Ovary (tissue), 9 donors: ENCODE results near the gene FOXM1. TPM values are rescaled to one million over a fixed set of nuclear protein-coding genes. Genes with fewer than 3 reads are reported as not detected.

Experiments
- DNase-seq, 5 donors: peaks; one replicate each; pipeline ENCODE4 v3.0.0-alpha.2; 2019 to 2020
- H3K27ac ChIP-seq, 2 donors: fragments of 200-600 bp; one replicate each; pipeline versions ENCODE4 v1.5.1 to v1.8.0; 2019 to 2022
- H3K27me3 ChIP-seq: fragments of 200-600 bp; one replicate; pipeline ENCODE4 v1.8.0; 2022
- H3K36me3 ChIP-seq: fragments of 200-600 bp; sonication (generic); one replicate; pipeline ENCODE4 v1.5.1; 2019
- H3K4me1 ChIP-seq: one replicate; pipeline ENCODE4 v1.8.1; 2013; ENCODE audit warnings: mild to moderate bottlenecking, moderate library complexity; ENCODE audit not compliant: insufficient read depth
- H3K4me3 ChIP-seq: fragments of 200-600 bp; sonication (generic); one replicate; pipeline ENCODE4 v1.5.1; 2017
- H3K9me3 ChIP-seq, 2 donors: fragments of 200-600 bp in 1 of 2; sonication (generic) in 1 of 2; one replicate each; pipeline versions ENCODE4 v1.5.1 to v1.8.1; 2013 to 2019; ENCODE audit warnings: mild to moderate bottlenecking in 1 of 2, moderate library complexity in 1 of 2
- EP300 ChIP-seq: sonication (generic); formaldehyde crosslinking; IDR thresholded peaks from one replicate; pipeline ENCODE4 v1.6.1; 2017; ENCODE audit warnings: antibody characterized with exemption
- POLR2A ChIP-seq: fragments of 450-650 bp; IDR thresholded peaks from one replicate; pipeline ENCODE4 v1.6.1; 2017; ENCODE audit warnings: antibody characterized with exemption, mild to moderate bottlenecking, moderate library complexity
- WGBS, 3 donors: extraction: QIAGEN DNeasy Blood & Tissue Kit in 1 of 3; methylation state at CpG; one replicate each; pipeline versions ENCODE4 v1.1.5 to v1.1.7; 2013 to 2017; 5-methylcytosine and 5-hydroxymethylcytosine counted together
- intact Hi-C, 4 donors: fragments of 100-400 bp; cut with DNase I; formaldehyde crosslinking; loops; one replicate each; pipeline versions ENCODE4 v1.11.0 to v1.15.1; 2022 to 2023
- polyA plus RNA-seq, 2 donors: library from polyadenylated mRNA; stranded (reverse); fragments of 200-250 nt in 1 of 2; fragments of 350-450 nt in 1 of 2; fragmentation: Illumina TruSeq in 1 of 2; extraction: RNeasy Lipid Tissue Mini Kit (QIAGEN cat#74804) in 1 of 2; gene quantifications; one replicate each; pipeline ENCODE4 v1.2.3, GENCODE V29; 2013 to 2014
- total RNA-seq, 7 donors: library from RNA; depleted of rRNA in 2 of 7; stranded (reverse); fragments of >200 nt in 2 of 7; fragmentation: NEBNext Ultra II Directional in 3 of 7; extraction: Animal tissue kit (Norgen Biotek cat#: 25700) in 3 of 7; gene quantifications; one replicate each; pipeline versions ENCODE4 v1.1.0 to v1.2.4, GENCODE V29; 2016 to 2023
- TF ChIP-seq, protein P1 (sequence below), 3 donors: fragments of 450-650 bp in 2 of 3; fragments of 200-600 bp in 1 of 3; IDR thresholded peaks; one replicate each; pipeline versions ENCODE4 v1.5.1 to v1.8.0; 2016 to 2022; ENCODE audit warnings: antibody characterized with exemption in 3 of 3, mild to moderate bottlenecking in 1 of 3
- donor health status: DM: no; HTN: no; CAD: no; lungs with moderate emphysema.
- donor health status: DM: no; HTN: no; CAD: no.
- donor health status: Bipolar disorder and iron deficiency.
- donor health status: DM: yes; HTN: yes; CAD: no.
- donor health status: DM: no; HTN: no; CAD: no.
- donor health status: DM: yes; HTN: yes; CAD: no.

FOXM1 gene
- total and polyA plus RNA-seq, 9 donors: 0.22 to 3.0 (median 0.62) TPM; not detected in 2

DNA sequence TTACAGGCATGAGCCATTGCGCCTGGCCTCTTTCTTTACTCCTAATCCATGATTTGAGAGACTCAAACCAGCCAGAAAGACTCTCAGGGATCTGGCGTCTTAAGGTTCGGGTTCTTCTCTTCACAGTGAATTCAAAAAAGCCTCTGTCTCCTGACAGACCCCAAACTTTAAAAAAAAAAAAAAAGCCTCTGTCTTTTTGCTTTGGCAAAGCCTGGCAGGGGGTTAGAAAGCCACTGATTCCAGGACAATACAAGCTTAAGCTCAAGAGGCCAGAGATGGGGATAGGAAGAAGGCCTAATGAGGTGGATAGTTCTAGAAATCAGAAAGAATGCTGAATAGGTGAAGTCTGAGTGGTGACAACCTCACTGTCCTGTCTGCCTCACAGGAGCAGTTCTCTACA is 50.9 kb downstream of the FOXM1 start:
- Histone ChIP-seq H3K27ac (no peak overlapping the region), H3K4me1 (no peaks in the 10 kb centered on the region), H3K9me3 (no peaks in the 10 kb centered on the region), H3K27me3 (no peaks in the 10 kb centered on the region), H3K36me3 (no peaks in the 10 kb centered on the region), H3K4me3 (no peak overlapping the region)
- no peak for DNase-seq
- TF ChIP-seq POLR2A (no peak), EP300 (no peak)
- TF ChIP-seq, protein P1, sequence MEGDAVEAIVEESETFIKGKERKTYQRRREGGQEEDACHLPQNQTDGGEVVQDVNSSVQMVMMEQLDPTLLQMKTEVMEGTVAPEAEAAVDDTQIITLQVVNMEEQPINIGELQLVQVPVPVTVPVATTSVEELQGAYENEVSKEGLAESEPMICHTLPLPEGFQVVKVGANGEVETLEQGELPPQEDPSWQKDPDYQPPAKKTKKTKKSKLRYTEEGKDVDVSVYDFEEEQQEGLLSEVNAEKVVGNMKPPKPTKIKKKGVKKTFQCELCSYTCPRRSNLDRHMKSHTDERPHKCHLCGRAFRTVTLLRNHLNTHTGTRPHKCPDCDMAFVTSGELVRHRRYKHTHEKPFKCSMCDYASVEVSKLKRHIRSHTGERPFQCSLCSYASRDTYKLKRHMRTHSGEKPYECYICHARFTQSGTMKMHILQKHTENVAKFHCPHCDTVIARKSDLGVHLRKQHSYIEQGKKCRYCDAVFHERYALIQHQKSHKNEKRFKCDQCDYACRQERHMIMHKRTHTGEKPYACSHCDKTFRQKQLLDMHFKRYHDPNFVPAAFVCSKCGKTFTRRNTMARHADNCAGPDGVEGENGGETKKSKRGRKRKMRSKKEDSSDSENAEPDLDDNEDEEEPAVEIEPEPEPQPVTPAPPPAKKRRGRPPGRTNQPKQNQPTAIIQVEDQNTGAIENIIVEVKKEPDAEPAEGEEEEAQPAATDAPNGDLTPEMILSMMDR (IDR thresholded peaks at IDR 0.05): no peak
- 90 to 95% (median 94%) methylated on average over 3 of the region's 3 CpGs for WGBS, 3 donors
- intact Hi-C loops: no loop called here

DNA sequence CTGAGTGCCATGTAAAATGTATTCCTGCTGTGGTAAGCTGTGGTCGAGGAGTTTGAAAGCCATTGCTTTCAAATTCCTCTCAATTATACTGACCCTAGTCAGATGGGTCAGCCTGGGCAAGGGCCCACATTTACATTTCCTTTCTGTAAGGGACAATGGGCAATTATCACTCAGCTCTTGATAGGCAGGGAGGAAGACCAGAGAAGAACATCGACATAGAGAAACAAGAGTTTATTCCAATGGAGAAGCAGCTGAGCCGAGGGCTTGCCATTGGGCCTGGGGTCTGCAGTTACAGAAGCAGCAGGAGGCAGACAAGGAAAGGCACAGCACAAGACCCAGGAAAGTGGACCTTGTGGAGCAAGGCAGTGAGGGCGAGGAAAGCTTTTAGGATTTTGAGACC is 51.8 kb downstream of the FOXM1 start:
- TF ChIP-seq, protein P1 (IDR thresholded peaks at IDR 0.05): no peak
- no peak for TF ChIP-seq POLR2A
- Histone ChIP-seq H3K9me3 (no peaks in the 10 kb centered on the region), H3K27me3 (no peaks in the 10 kb centered on the region), H3K27ac (no peak overlapping the region), H3K36me3 (no peaks in the 10 kb centered on the region), H3K4me1 (no peaks in the 10 kb centered on the region), H3K4me3 (no peak overlapping the region)
- intact Hi-C loops: no loop called here
- no peak for DNase-seq
- 75 to 85% (median 75%) methylated on average over 4 of the region's 4 CpGs for WGBS, 3 donors

DNA sequence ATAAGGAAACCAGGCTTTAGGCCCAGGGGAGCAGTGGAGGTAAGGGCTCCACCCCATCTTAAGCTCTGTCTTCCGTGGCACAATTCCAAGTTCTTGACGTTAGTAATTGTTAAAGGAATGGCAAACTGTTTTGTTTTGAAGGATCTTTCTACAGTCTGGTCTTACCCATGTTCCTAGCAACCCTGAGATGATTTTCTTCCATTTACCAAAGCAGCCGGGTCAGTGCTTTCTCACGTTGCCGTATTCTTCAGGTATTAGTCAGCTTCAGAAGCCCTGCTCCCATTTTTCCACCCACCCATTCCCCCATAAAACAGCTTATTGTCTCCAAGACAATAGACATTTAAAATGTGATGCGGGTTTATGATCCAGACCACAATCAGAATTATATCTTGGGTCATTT is 52.4 kb downstream of the FOXM1 start:
- Histone ChIP-seq H3K27ac (no peak overlapping the region), H3K4me3 (no peak overlapping the region), H3K36me3 (no peaks in the 10 kb centered on the region), H3K4me1 (no peaks in the 10 kb centered on the region), H3K27me3 (no peaks in the 10 kb centered on the region), H3K9me3 (no peaks in the 10 kb centered on the region)
- 62 to 73% (median 70%) methylated on average over 6 of the region's 6 CpGs for WGBS, 3 donors
- DNase-seq: no peak
- TF ChIP-seq, protein P1 (IDR thresholded peaks at IDR 0.05): no peak
- TF ChIP-seq POLR2A (no peak), EP300 (no peak)
- intact Hi-C loops: no loop called here

DNA sequence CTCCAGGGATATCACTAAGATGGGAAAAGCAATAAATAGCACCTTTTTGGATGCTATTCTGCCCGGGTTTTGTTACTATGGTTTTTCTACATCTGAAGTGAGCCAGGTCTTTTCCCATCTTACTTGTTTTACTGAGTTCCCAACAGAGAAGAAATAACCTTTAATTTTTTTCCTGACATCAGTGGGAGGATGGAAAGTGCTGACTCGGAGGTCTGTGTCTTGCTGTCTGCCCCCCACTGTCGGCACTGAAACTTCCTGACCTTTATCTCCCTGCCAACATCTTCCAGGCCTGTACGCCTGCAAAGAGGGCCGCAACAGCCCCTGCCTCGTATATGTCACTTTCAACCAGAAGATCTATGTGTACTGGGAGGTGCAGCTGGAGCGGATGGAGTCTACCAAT is 53.5 kb downstream of the FOXM1 start:
- 49 to 59% (median 53%) methylated on average over 7 of the region's 7 CpGs for WGBS, 3 donors
- TF ChIP-seq, protein P1 (IDR thresholded peaks at IDR 0.05): no peak
- no peak for TF ChIP-seq POLR2A
- no peak for TF ChIP-seq EP300
- no peak overlapping the region for H3K4me3 ChIP-seq
- DNase-seq: no peak
- no peaks in the 10 kb centered on the region for H3K27me3 ChIP-seq
- no peak overlapping the region for H3K27ac ChIP-seq
- H3K36me3 ChIP-seq: no peaks in the 10 kb centered on the region
- no peaks in the 10 kb centered on the region for H3K9me3 ChIP-seq
- no peaks in the 10 kb centered on the region for H3K4me1 ChIP-seq
- intact Hi-C loops: no loop called here

DNA sequence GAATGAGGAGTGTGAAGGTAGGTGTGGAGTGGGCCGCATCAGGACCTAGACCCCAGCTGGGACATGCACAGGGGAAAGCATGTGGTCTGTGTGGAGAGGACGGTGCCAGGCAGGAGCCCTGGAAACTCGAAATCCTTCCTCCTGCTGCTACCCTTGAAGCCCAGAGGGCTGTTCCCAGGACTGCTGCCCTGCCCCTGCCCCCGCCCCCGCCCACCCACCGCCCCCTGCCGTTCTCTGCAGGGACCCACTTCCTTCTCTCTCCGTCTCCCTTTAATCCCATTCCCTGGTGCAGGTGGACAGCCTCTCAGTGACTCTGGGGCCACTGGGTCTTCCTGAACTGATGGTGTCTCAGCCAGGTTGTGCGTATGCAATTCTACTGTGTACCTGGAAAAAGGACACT is 56.5 kb downstream of the FOXM1 start:
- TF ChIP-seq, protein P1 (IDR thresholded peaks at IDR 0.05): no peak
- TF ChIP-seq POLR2A (no peak), EP300 (no peak)
- no peaks in the 10 kb centered on the region for H3K36me3 ChIP-seq
- H3K4me3 ChIP-seq: no peak overlapping the region
- no peak for DNase-seq
- H3K9me3 ChIP-seq: no peaks in the 10 kb centered on the region
- no peaks in the 10 kb centered on the region for H3K4me1 ChIP-seq
- WGBS, 3 donors: 79 to 86% (median 79%) methylated on average over 9 of the region's 9 CpGs
- no peak overlapping the region for H3K27ac ChIP-seq
- intact Hi-C loops: no loop called here
- H3K27me3 ChIP-seq: no peaks in the 10 kb centered on the region
